Measurements from ENCODE around the gene SNRPN. TPM values are rescaled to one million over a fixed set of nuclear protein-coding genes. Genes with fewer than 3 reads are reported as not detected.
A peak's percentile ranks its signal among the peaks of the same experiment; 100 is the strongest.
"Not testable (repeated sequence)": the region's sequence is repeated elsewhere in the genome, so short reads cannot be mapped to it uniquely, and the experiment has no call there.

SNRPN gene
- 58.2 TPM for total RNA-seq

DNA sequence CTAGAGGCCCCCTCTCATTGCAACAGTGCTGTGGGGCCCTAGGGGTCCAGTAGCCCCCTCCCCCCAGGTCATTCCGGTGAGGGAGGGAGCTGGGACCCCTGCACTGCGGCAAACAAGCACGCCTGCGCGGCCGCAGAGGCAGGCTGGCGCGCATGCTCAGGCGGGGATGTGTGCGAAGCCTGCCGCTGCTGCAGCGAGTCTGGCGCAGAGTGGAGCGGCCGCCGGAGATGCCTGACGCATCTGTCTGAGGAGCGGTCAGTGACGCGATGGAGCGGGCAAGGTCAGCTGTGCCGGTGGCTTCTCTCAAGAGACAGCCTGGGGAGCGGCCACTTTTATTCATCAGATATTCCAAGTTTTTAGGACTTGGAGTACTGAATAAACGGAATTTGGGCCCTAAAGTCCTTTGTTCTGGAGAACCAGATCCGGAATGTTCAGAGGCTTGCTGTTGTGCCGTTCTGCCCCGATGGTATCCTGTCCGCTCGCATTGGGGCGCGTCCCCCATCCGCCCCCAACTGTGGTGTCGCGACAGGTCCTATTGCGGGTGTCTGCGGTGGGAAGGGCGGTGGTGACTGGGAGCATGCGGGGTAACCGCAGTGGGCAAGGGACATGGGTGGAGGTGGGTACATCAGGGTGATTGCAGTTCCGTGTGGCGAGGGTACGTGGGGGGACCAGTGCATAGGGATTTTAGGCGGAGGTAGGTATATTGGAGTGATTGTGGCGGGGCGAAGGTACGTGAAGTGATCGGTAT, at the start of gene SNRPN, which contains the start of gene SNURF:
Gene SNRPN (plus strand): TSS at position 205 of the 748 bp plus-strand sequence. CDS start 19,467 bp downstream, outside the sequence.
Gene SNURF (plus strand): TSS at position 205 of the 748 bp plus-strand sequence. CDS start 62 bp downstream, at position 267.
- peak; percentile 22 for DNase-seq

GRCh38 chr15:24916305-24917009, 38.3 kb upstream of the SNRPN start:
- DNase-seq: no peak

GRCh38 chr15:24917431-24917830, 37.4 kb upstream of the SNRPN start:
- DNase-seq: no peak

DNA sequence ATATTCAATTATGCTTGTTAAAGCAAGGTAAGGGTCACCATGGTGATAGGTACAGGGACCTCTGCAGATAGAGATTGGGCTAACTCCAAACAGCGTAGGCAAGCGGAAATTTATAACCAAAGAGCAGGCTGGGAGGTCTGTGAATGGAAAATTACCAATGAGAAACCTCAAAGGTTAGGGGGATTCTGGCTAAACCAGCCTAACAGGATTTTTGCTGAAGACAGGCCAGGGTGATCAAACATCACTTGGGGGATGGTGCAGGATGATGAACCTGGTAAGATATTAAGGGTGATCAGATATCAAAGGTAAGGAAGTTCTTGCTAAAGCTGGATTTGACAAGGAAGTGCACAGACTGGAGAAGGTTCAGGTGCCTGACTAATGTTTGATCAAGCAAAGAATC, 35.3 kb upstream of the SNRPN start:
- no peak for DNase-seq

DNA sequence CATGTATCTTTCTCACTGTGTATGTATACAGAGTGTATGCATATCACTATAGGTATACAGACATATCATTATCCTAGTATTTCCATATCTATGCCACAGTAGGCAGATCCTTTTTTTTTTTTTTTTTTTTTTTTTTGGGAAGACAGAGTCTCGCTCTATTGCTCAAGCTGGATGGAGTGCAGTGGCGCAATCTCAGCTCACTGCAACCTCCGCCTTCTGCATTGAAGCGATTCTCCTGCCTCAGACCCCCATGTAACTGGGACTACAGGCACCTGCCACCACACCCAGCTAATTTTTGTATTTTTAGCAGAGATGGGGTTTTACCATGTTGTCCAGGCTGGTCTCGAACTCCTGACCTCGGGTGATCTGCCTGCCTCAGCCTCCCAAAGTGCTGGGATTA, 32.0 kb upstream of the SNRPN start:
- DNase-seq: not testable (repeated sequence)

- DNase-seq: no peak
These were observed 30.6 kb upstream of the SNRPN start for GRCh38 chr15:24924153-24924552.

GRCh38 chr15:24924621-24925020, 30.2 kb upstream of the SNRPN start:
- no peak for DNase-seq

- DNase-seq: not testable (repeated sequence)
These were observed 22.7 kb upstream of the SNRPN start for GRCh38 chr15:24931874-24932732.

- no peak for DNase-seq
These were observed 21.1 kb upstream of the SNRPN start for GRCh38 chr15:24933716-24934115.

DNA sequence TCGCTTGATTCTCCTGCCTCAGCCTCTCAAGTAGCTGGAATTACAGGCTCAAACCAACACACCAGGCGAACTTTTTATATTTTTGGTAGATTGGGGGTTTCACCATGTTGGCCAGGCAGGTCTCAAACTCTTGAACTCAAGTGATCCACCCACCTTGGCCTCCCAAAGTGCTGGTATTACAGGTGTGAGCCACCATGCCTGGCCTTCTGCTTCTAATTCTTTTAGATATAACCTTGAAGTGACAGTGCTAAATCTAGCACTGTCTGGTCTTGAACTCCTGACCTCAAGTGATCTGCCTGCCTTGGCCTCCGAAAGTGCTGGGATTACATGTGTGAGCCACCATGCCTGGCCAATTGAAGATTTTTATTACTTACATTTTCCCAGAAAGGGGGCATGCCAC, 16.6 kb upstream of the SNRPN start:
- not testable (repeated sequence) for DNase-seq

DNA sequence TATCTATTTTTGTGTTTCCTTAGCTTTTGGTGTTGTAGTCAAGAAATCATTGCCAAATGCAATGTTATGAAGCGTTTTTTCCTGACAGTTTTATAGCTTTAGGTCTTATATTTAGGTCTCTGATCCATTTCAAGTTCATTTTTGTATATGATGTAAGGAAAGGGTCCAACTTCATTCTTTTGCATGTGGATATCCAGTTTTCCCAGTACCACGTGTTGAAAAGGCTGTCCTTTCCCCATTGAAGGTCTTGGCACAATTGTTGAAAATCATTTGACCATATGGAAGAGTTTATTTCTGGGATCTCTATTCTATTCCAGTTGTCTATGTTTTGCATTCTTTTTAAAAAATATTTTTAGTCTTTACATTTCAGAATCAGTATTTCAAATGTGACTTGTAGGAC, 14.6 kb upstream of the SNRPN start:
- DNase-seq: peak; percentile 42

GRCh38 chr15:24943361-24943760, 11.4 kb upstream of the SNRPN start:
- no peak for DNase-seq

GRCh38 chr15:24944954-24945353, 9.8 kb upstream of the SNRPN start:
- DNase-seq: peak; percentile 20

- DNase-seq: no peak
These were observed 9.1 kb upstream of the SNRPN start for GRCh38 chr15:24945711-24946110.

GRCh38 chr15:24948495-24948894, 6.3 kb upstream of the SNRPN start:
- no peak for DNase-seq

GRCh38 chr15:24955531-24955921, 739 bp downstream of the SNRPN start:
- DNase-seq: no peak

GRCh38 chr15:24956111-24956838, 1.5 kb downstream of the SNRPN start:
- DNase-seq: peak; percentile 31

GRCh38 chr15:24957691-24958090, 2.9 kb downstream of the SNRPN start:
- DNase-seq: no peak

DNA sequence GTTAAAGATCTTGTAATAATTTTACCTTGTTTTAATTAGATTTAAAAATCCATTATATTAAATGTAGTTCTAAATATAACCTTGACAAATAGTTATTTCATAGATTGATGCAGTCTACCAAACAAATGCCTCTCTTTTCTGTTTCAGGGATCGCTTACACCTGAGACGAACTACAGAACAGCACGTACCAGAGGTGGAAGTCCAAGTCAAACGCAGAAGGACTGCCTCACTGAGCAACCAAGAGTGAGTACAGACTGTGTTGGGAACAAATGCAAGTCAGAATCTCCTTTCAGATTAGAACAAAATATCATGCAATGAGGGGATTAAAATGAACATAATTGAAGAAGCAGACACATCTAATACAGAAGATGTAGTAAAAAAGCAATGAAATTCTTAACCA, 7.2 kb downstream of the SNRPN start:
- no peak for DNase-seq

DNA sequence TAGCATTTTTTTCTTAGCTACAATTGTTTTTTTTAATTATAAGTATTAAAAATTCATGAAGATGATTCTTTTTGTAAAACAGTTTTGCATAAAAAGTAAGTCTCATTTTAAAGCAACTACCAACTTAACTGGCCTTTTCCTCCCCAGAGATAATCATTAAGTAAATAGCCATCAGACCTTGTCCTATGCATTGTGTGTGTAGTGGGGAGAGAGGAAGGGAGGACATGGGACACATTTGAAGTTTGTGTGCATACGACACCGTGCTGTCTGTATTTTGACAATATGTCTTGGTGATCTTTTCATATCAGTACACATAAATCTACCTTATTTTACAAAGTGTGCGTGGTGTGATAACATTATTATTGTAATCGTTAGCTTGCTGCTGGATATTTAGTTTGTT, 8.1 kb downstream of the SNRPN start:
- no peak for DNase-seq

- no peak for DNase-seq
These were observed 11.7 kb downstream of the SNRPN start for GRCh38 chr15:24966364-24967103.
